ENCODE measurements around the gene ARNT2.
"Not testable (repeated sequence)": the region's sequence is repeated elsewhere in the genome, so short reads cannot be mapped to it uniquely, and the experiment has no call there.

The ARNT2 gene

GRCh38 chr15:80386151-80386550 is 18.0 kb upstream of the ARNT2 start:
- H3K4me3 ChIP-seq (replicated peaks; ENCODE audit: low read depth, low read length): no peak overlapping the region
- H3K36me3 ChIP-seq (ENCODE audit: control insufficient read depth, insufficient read depth, low read length): no peaks in the 10 kb centered on the region
- TF ChIP-seq, protein P1, sequence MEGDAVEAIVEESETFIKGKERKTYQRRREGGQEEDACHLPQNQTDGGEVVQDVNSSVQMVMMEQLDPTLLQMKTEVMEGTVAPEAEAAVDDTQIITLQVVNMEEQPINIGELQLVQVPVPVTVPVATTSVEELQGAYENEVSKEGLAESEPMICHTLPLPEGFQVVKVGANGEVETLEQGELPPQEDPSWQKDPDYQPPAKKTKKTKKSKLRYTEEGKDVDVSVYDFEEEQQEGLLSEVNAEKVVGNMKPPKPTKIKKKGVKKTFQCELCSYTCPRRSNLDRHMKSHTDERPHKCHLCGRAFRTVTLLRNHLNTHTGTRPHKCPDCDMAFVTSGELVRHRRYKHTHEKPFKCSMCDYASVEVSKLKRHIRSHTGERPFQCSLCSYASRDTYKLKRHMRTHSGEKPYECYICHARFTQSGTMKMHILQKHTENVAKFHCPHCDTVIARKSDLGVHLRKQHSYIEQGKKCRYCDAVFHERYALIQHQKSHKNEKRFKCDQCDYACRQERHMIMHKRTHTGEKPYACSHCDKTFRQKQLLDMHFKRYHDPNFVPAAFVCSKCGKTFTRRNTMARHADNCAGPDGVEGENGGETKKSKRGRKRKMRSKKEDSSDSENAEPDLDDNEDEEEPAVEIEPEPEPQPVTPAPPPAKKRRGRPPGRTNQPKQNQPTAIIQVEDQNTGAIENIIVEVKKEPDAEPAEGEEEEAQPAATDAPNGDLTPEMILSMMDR (IDR thresholded peaks at IDR 0.05; ENCODE audit: insufficient read depth, low read length, poor library complexity, severe bottlenecking): no peak
- DNase-seq (ENCODE audit: extremely low read depth, insufficient read length): no peak
- peaks cover 2% of the 10 kb centered on the region for H3K27me3 ChIP-seq (replicated peaks; ENCODE audit: control insufficient read depth, insufficient read depth, low read length)

DNA sequence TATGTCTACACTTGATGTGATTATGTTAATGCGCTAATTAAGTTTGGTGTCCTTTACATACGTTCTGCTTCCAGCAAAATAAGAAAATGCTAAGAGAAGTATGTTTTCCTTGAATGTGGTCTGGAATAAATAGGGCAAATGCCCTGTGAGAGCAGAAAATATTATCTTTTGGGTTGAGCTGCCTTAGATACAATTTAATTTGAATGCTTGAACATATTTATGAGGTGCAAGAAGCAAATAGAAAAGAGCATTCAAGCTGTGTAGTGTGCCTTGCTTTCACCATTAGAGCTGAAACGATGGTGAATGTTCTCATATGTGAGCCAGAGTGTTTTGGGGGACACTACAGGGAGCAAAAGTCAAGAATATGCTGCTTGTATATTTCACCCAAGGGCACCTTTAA is 15.9 kb upstream of the ARNT2 start:
- DNase-seq (ENCODE audit: extremely low read depth, insufficient read length): no peak
- TF ChIP-seq, protein P1 (IDR thresholded peaks at IDR 0.05; ENCODE audit: insufficient read depth, low read length, poor library complexity, severe bottlenecking): no peak
- Histone ChIP-seq H3K36me3 (ENCODE audit: control insufficient read depth, insufficient read depth, low read length) (no peaks in the 10 kb centered on the region), H3K4me3 (replicated peaks; ENCODE audit: low read depth, low read length) (no peak overlapping the region), H3K27me3 (replicated peaks; ENCODE audit: control insufficient read depth, insufficient read depth, low read length) (peaks cover 2% of the 10 kb centered on the region)

- DNase-seq (ENCODE audit: extremely low read depth, insufficient read length): no peak
- Histone ChIP-seq H3K36me3 (ENCODE audit: control insufficient read depth, insufficient read depth, low read length) (no peaks in the 10 kb centered on the region), H3K4me3 (replicated peaks; ENCODE audit: low read depth, low read length) (no peak overlapping the region), H3K27me3 (replicated peaks; ENCODE audit: control insufficient read depth, insufficient read depth, low read length) (peaks cover 2% of the 10 kb centered on the region)
- TF ChIP-seq, protein P1 (IDR thresholded peaks at IDR 0.05; ENCODE audit: insufficient read depth, low read length, poor library complexity, severe bottlenecking): no peak
Observed at GRCh38 chr15:80389370-80389769, 14.8 kb upstream of the ARNT2 start.

DNA sequence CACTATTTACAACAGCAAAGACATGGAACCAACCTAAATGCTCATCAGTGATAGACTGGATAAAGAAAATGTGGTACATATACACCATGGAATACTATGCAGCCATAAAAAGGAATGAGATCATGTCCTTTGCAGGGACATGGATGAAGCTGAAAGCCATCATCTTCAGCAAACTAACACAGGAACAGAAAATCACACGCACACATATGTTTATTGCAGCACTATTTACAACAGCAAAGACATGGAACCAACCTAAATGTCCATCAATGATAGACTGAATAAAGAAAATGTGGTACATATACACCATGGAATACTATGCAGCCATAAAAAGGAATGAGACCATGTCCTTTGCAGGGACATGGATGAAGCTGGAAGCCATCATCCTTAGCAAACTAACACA is 13.2 kb upstream of the ARNT2 start:
- not testable (repeated sequence) for H3K4me3 ChIP-seq (replicated peaks; ENCODE audit: low read depth, low read length); DNase-seq (ENCODE audit: extremely low read depth, insufficient read length); H3K27me3 ChIP-seq (replicated peaks; ENCODE audit: control insufficient read depth, insufficient read depth, low read length)

GRCh38 chr15:80395616-80396015 is 8.6 kb upstream of the ARNT2 start:
- H3K36me3 ChIP-seq (ENCODE audit: control insufficient read depth, insufficient read depth, low read length): no peaks in the 10 kb centered on the region
- no peak overlapping the region for H3K4me3 ChIP-seq (replicated peaks; ENCODE audit: low read depth, low read length)
- TF ChIP-seq, protein P1 (IDR thresholded peaks at IDR 0.05; ENCODE audit: insufficient read depth, low read length, poor library complexity, severe bottlenecking): no peak
- peaks cover 2% of the 10 kb centered on the region for H3K27me3 ChIP-seq (replicated peaks; ENCODE audit: control insufficient read depth, insufficient read depth, low read length)
- DNase-seq (ENCODE audit: extremely low read depth, insufficient read length): no peak

More for the DNA sequence above, 13.2 kb upstream of the ARNT2 start:
- H3K36me3 ChIP-seq (ENCODE audit: control insufficient read depth, insufficient read depth, low read length): not testable (repeated sequence)

GRCh38 chr15:80396096-80396495 is 8.1 kb upstream of the ARNT2 start:
- no peaks in the 10 kb centered on the region for H3K36me3 ChIP-seq (ENCODE audit: control insufficient read depth, insufficient read depth, low read length)
- no peak for DNase-seq (ENCODE audit: extremely low read depth, insufficient read length)
- TF ChIP-seq, protein P1 (IDR thresholded peaks at IDR 0.05; ENCODE audit: insufficient read depth, low read length, poor library complexity, severe bottlenecking): no peak
- H3K4me3 ChIP-seq (replicated peaks; ENCODE audit: low read depth, low read length): no peak overlapping the region
- H3K27me3 ChIP-seq (replicated peaks; ENCODE audit: control insufficient read depth, insufficient read depth, low read length): peaks cover 2% of the 10 kb centered on the region
